A549 (cell line): Measurements from ENCODE around the gene TBC1D24. TPM values are rescaled to one million over a fixed set of nuclear protein-coding genes. Genes with fewer than 3 reads are reported as not detected.

Source experiments
- ATAC-seq, 2 experiments: fragments of 200-7000 bp in 1 of 2; fragments of >200 bp in 1 of 2; cut with Nextera tagmentation in 1 of 2; cut with Tn5 transposase in 1 of 2; 3 replicates each; pipeline versions ENCODE4 v1.8.0 to v1.9.1; 2018 to 2020; ENCODE audit warnings: mild to moderate bottlenecking in 1 of 2, moderate library complexity in 1 of 2
- CTCF ChIA-PET: fragments of 300-600 bp; sonication (Branson Sonifier 250); formaldehyde crosslinking; extraction: SDS; loops from one replicate; lab custom pipeline; 2021; ENCODE audit warnings: antibody characterized with exemption, inconsistent platforms; lab: Yijun Ruan, JAX
- POLR2A ChIA-PET: fragments of 350-600 bp; formaldehyde crosslinking; extraction: SDS; loops from one replicate; lab custom pipeline; 2021; ENCODE audit warnings: antibody characterized with exemption, inconsistent platforms; lab: Yijun Ruan, JAX
- DNase-seq, 2 experiments: peaks; one replicate each; pipeline versions ENCODE4 v3.0.0 to v3.0.0-alpha.2; 2011 to 2016; ENCODE audit warnings: low read depth in 1 of 2, low spot score in 1 of 2
- FAIRE-seq: peaks from 2 replicates; lab custom pipeline; 2011; peaks lifted over from hg19 to GRCh38; lab: Jason Lieb, UNC
- H3K27ac ChIP-seq, 2 experiments: fragments of >200 bp; sonication (Bioruptor Twin); formaldehyde crosslinking; 3 replicates each; pipeline ENCODE4 v1.5.1; 2016 to 2017
- H3K4me1 ChIP-seq: fragments of >200 bp; sonication (Bioruptor Twin); formaldehyde crosslinking; 3 replicates; pipeline ENCODE4 v1.6.1; 2016
- H3K4me2 ChIP-seq: fragments of >200 bp; sonication (Bioruptor Twin); formaldehyde crosslinking; 3 replicates; pipeline ENCODE4 v1.6.1; 2016
- H3K4me3 ChIP-seq: fragments of >200 bp; sonication (Bioruptor Twin); formaldehyde crosslinking; 3 replicates; pipeline ENCODE4 v1.5.1; 2016
- H3K9me3 ChIP-seq: fragments of >200 bp; sonication (Bioruptor Twin); formaldehyde crosslinking; 3 replicates; pipeline ENCODE4 v1.6.1; 2016
- BHLHE40 ChIP-seq: IDR thresholded peaks from 2 replicates; pipeline ENCODE4 v1.6.1; 2012; ENCODE audit warnings: low read depth, low read length, inconsistent platforms
- CBX2 ChIP-seq: fragments of 200-600 bp; sonication (generic); IDR thresholded peaks from 2 replicates; pipeline ENCODE4 v1.6.1; 2016; ENCODE audit warnings: low read depth, mild to moderate bottlenecking, borderline replicate concordance
- CEBPB ChIP-seq, 2 experiments: fragments of >200 bp in 1 of 2; sonication (Bioruptor Twin) in 1 of 2; formaldehyde crosslinking in 1 of 2; IDR thresholded peaks; 2 replicates each; pipeline ENCODE4 v1.6.1; 2012 to 2016
- EHF ChIP-seq: fragments of 250-450 bp; sonication (Bioruptor Pico); IDR thresholded peaks from 2 replicates; pipeline ENCODE4 v1.5.0; 2020; ENCODE audit warnings: mild to moderate bottlenecking
- ESRRA ChIP-seq: fragments of 150-350 bp; IDR thresholded peaks from 2 replicates; pipeline ENCODE4 v1.6.1; 2014; ENCODE audit warnings: mild to moderate bottlenecking, low read length, borderline replicate concordance
- JUN ChIP-seq, 2 experiments: fragments of >200 bp; sonication (Bioruptor Twin); formaldehyde crosslinking; IDR thresholded peaks; 2 replicates in 1 of 2; 3 replicates in 1 of 2; pipeline ENCODE4 v1.6.1; 2016 to 2017
- KDM5A ChIP-seq: fragments of 200-600 bp; sonication (generic); IDR thresholded peaks from 2 replicates; pipeline ENCODE4 v1.6.1; 2016; ENCODE audit warnings: antibody characterized with exemption, mild to moderate bottlenecking
- MAFK ChIP-seq: fragments of 450-650 bp; IDR thresholded peaks from 2 replicates; pipeline ENCODE4 v1.6.1; 2014; ENCODE audit not compliant: partially characterized antibody
- PHF8 ChIP-seq: fragments of 200-600 bp; sonication (generic); IDR thresholded peaks from 2 replicates; pipeline ENCODE4 v1.6.1; 2016; ENCODE audit warnings: low read depth, mild to moderate bottlenecking, antibody characterized with exemption, moderate library complexity, borderline replicate concordance
- POLR2A ChIP-seq: IDR thresholded peaks from 2 replicates; pipeline ENCODE4 v1.6.1; 2012; ENCODE audit warnings: mild to moderate bottlenecking, low read length
- RARB ChIP-seq: fragments of 250-450 bp; sonication (Bioruptor Pico); IDR thresholded peaks from 2 replicates; pipeline ENCODE4 v1.8.0; 2021; ENCODE audit warnings: mild to moderate bottlenecking, moderate library complexity
- RFX5 ChIP-seq: fragments of 450-650 bp; IDR thresholded peaks from 2 replicates; pipeline ENCODE4 v1.7.1; 2014; ENCODE audit warnings: antibody characterized with exemption, mild to moderate bottlenecking, moderate library complexity
- ZSCAN20 ChIP-seq: fragments of 250-450 bp; sonication (Bioruptor Pico); IDR thresholded peaks from 2 replicates; pipeline ENCODE4 v1.8.0; 2022; ENCODE audit warnings: mild to moderate bottlenecking, moderate library complexity
- WGBS: methylation state at CpG from one replicate; pipeline ENCODE4 v1.1.6; 2017; ENCODE audit errors: missing lambda C conversion rate; 5-methylcytosine and 5-hydroxymethylcytosine counted together
- polyA minus RNA-seq: library from RNA; depleted of rRNA, polyadenylated mRNA; stranded (reverse); fragments of >200 nt; gene quantifications from 2 replicates; pipeline ENCODE4 v1.2.3, GENCODE V29; 2011; rRNA and poly(A)+ RNA removed
- polyA plus RNA-seq, 4 experiments: library from polyadenylated mRNA; depleted of rRNA in 3 of 4; stranded (reverse); fragments of >200 nt; fragmentation: RNase III in 1 of 4; extraction: RNeasy Plus Mini Kit Qiagen cat#74134 plus additional on column Dnase treatment in 1 of 4; gene quantifications; 2 replicates in 3 of 4; 3 replicates in 1 of 4; pipeline ENCODE4 v1.2.3, GENCODE V29; 2011 to 2017
- TF ChIP-seq, protein P1 (sequence below): fragments of >200 bp; sonication (Bioruptor Twin); formaldehyde crosslinking; IDR thresholded peaks from 3 replicates; pipeline ENCODE4 v1.6.1; 2016
- TF ChIP-seq, protein P2 (sequence below): fragments of 250-450 bp; sonication (Bioruptor Pico); IDR thresholded peaks from 2 replicates; pipeline ENCODE4 v1.5.0; 2021; ENCODE audit warnings: mild to moderate bottlenecking, moderate library complexity, borderline replicate concordance

The TBC1D24 gene
- polyA plus RNA-seq (2011; rRNA removed) (4.0 and 4.2 TPM in 2 replicates), polyA plus RNA-seq (2017; fragmentation: RNase III; extraction: RNeasy Plus Mini Kit Qiagen cat#74134 plus additional on column Dnase treatment) (5.9 to 7.3 TPM (median 6.3 TPM) in 3 replicates), polyA minus RNA-seq (5.1 and 7.7 TPM in 2 replicates)
- 6.2 and 8.4 TPM in 2 replicates for polyA plus RNA-seq (2012; cell fraction: cytosol; rRNA removed)
- polyA plus RNA-seq (2012; cell fraction: nucleus; rRNA removed): 19.7 and 29.5 TPM in 2 replicates

DNA sequence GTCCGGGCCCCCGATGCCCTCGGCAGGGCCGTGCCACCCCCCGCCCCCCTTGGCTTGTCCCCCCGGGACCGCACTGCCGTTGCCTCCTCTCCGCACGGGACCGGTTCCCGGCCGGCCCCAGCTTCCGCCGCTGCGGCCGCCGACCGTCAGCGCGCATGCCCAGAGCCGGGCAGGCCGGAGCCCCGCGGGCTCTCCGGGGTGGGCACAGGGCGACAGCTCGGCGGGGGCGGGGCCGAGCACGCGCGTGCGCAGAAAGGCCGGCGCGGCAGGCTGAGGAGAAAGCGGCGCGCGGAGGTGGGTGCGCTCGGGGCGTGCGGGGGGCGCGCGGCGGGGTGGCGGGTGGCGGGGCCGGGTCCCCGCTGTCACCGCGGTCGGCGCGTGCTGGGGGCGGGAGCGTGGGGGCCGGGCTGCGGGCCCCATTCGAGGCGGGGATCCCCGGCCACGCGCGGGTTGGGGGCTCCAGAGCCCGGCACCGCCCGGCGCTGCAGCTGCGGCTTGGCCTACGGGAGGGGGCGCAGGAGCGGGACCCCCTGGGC is at the start of gene TBC1D24:
Gene TBC1D24, plus strand, starts transcription at position 251 of the 536 bp plus-strand sequence. CDS start 21,022 bp downstream, outside the sequence.
- Histone ChIP-seq H3K4me1 (peaks cover 25% of the 10 kb centered on the region), H3K4me3 (peak within 1 kb of the TSS; percentile 98), H3K4me2 (peak within 1 kb of the TSS; percentile 100), H3K27ac (peak within 1 kb of the TSS; percentile 97 to 99), H3K9me3 (no peaks in the 10 kb centered on the region)
- WGBS: no CpG with 5 or more reads among the region's 77 CpGs
- peak; percentile 66 to 87 for ATAC-seq
- FAIRE-seq: no peak
- ChIA-PET POLR2A (interaction anchor here (0.6 to 1.9 kb wide), 5 partner anchors 11 to 319 kb away, joined by 3 to 9 read pairs (median 3); partner anchors contain the start of genes CCNF, TEDC2 and TRAF7), CTCF (interaction anchor here (1.0 to 2.8 kb wide), 9 partner anchors 12 to 335 kb away, joined by 3 to 17 read pairs (median 3); partner anchors contain the start of genes ABCA3 and TEDC2)
- TF ChIP-seq, protein P1, sequence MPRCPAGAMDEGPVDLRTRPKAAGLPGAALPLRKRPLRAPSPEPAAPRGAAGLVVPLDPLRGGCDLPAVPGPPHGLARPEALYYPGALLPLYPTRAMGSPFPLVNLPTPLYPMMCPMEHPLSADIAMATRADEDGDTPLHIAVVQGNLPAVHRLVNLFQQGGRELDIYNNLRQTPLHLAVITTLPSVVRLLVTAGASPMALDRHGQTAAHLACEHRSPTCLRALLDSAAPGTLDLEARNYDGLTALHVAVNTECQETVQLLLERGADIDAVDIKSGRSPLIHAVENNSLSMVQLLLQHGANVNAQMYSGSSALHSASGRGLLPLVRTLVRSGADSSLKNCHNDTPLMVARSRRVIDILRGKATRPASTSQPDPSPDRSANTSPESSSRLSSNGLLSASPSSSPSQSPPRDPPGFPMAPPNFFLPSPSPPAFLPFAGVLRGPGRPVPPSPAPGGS: peak; percentile 59; the same call in 1 of the 3 replicates
- TF ChIP-seq ESRRA: no peak
- no peak for TF ChIP-seq MAFK
- TF ChIP-seq POLR2A: peak; percentile 91
- 0 out of 2 replicates have a peak, but pooled peaks have one; percentile 36 for TF ChIP-seq BHLHE40
- 0 out of 2 replicates have a peak, but pooled peaks have one; percentile 3 for TF ChIP-seq PHF8
- TF ChIP-seq JUN (IDR thresholded peaks at IDR 0.05): peak in 1 of 2 experiments; percentile 73; a peak in 2 of 5 replicates
- peak; percentile 78 to 97 for DNase-seq

DNA sequence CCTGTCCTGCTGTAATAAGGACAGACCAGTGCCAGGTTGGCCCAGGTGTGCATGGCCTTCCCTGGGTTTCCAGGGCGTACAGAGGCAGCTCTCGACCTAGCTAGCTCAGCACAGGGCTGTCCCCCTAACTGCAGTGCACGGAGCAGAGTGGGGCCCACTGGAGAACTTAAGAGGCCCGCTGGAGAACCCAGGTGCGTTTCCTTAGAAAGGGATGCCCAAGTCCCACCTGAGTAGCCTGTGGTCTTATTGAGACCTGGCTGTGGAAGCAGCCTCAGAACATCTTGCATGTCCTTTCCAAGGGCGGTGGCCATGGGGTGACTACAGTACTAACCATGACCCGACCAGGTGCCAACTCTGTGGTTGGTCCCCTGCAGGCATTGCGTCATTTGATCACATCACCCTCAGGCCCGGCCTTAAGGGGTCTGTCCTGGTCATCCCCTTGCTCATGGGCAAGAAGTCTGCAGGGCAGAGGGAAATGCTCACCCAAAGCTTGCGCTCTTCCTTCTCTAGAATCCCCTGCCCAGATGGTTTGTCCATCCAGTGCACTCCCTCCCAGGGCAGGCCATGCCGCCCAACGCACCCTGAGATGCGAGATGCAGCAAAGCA is 49.0 kb upstream of the TBC1D24 start:
- no peak for TF ChIP-seq JUN (IDR thresholded peaks at IDR 0.05)
- peak in 1 of 2 experiments; percentile 21; a peak in 1 of 4 replicates for TF ChIP-seq CEBPB (IDR thresholded peaks at IDR 0.05)
- 77% methylated on average over 10 of the region's 13 CpGs for WGBS
- POLR2A ChIA-PET: no interaction called here
- no peak for ATAC-seq
- CTCF ChIA-PET: interaction anchor here (0.6 to 5.5 kb wide), 3 partner anchors 13 to 145 kb away, joined by 3 to 35 read pairs (median 3); partner anchors contain the start of gene TBC1D24
- Histone ChIP-seq H3K27ac (no peak overlapping the region), H3K4me1 (peaks cover 15% of the 10 kb centered on the region; the same call in 2 of the 3 replicates), H3K4me3 (no peak overlapping the region), H3K4me2 (no peak overlapping the region), H3K9me3 (no peaks in the 10 kb centered on the region)
- no peak for DNase-seq
- no peak for FAIRE-seq

DNA sequence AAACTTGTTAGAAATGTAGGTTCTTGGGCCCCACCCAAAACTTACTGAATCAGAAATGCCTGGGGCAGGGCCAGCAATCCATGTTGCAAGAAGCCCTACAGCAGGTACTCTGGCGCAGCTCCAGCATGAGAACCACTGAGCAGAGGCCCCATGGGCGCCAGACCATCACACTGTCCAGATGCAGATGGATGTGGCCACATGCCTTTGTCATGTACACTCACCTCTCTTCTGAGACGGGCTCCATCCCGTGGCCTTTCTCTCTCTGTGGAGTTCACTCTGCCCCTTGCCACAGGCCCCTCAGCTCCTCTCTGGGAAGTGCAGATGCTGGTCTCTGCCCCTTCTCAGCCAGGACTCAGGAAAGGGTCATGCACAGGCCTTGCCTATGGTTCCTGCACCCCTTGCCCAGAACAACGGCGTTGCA is 48.0 kb upstream of the TBC1D24 start:
- H3K27ac ChIP-seq: no peak overlapping the region
- no peak for DNase-seq
- ChIA-PET CTCF (interaction anchor here (1.0 to 5.5 kb wide), 6 partner anchors 9 to 87 kb away, joined by 3 to 35 read pairs (median 8); partner anchors contain the start of genes ABCA3 and TBC1D24), POLR2A (no interaction called here)
- WGBS: 92% methylated on average over 6 of the region's 6 CpGs
- peaks cover 17% of the 10 kb centered on the region; the same call in 2 of the 3 replicates for H3K4me1 ChIP-seq
- no peak for FAIRE-seq
- TF ChIP-seq EHF (CRISPR knock-in tag) (no peak), POLR2A (no peak), RARB (CRISPR knock-in tag) (no peak), CBX2 (no peak), RFX5 (no peak), KDM5A (no peak), ZSCAN20 (CRISPR knock-in tag) (no peak)
- TF ChIP-seq, protein P2, sequence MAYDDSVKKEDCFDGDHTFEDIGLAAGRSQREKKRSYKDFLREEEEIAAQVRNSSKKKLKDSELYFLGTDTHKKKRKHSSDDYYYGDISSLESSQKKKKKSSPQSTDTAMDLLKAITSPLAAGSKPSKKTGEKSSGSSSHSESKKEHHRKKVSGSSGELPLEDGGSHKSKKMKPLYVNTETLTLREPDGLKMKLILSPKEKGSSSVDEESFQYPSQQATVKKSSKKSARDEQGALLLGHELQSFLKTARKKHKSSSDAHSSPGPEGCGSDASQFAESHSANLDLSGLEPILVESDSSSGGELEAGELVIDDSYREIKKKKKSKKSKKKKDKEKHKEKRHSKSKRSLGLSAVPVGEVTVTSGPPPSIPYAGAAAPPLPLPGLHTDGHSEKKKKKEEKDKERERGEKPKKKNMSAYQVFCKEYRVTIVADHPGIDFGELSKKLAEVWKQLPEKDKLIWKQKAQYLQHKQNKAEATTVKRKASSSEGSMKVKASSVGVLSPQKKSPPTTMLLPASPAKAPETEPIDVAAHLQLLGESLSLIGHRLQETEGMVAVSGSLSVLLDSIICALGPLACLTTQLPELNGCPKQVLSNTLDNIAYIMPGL (CRISPR knock-in tag): no peak
- no peak overlapping the region for H3K4me2 ChIP-seq
- H3K4me3 ChIP-seq: no peak overlapping the region
- H3K9me3 ChIP-seq: no peaks in the 10 kb centered on the region
- ATAC-seq: no peak
